Ascending aorta (tissue), 2 donors: ENCODE results near the gene DCTN5. TPM values are rescaled to one million over a fixed set of nuclear protein-coding genes. Genes with fewer than 3 reads are reported as not detected.

ENCODE experiments used
- DNase-seq, 2 donors: peaks; one replicate each; pipeline ENCODE4 v3.0.0-alpha.2; 2019; ENCODE audit warnings: low spot score in 2 of 2
- H3K27ac ChIP-seq, 2 donors: fragments of 200-600 bp; sonication (generic); one replicate each; pipeline ENCODE4 v1.5.1; 2016 to 2017; ENCODE audit warnings: mild to moderate bottlenecking in 1 of 2
- H3K27me3 ChIP-seq: fragments of 200-600 bp; sonication (generic); one replicate; pipeline ENCODE4 v1.5.1; 2017
- H3K36me3 ChIP-seq, 2 donors: fragments of 200-600 bp; sonication (generic); one replicate each; pipeline ENCODE4 v1.5.1; 2016
- H3K4me1 ChIP-seq, 2 donors: fragments of 200-600 bp; sonication (generic); one replicate each; pipeline ENCODE4 v1.5.1; 2016 to 2017; ENCODE audit warnings: mild to moderate bottlenecking in 1 of 2
- H3K4me3 ChIP-seq, 2 donors: fragments of 200-600 bp; sonication (generic); one replicate each; pipeline ENCODE4 v1.5.1; 2016 to 2017; ENCODE audit warnings: mild to moderate bottlenecking in 1 of 2
- H3K9me3 ChIP-seq, 2 donors: fragments of 200-600 bp; sonication (generic); one replicate each; pipeline ENCODE4 v1.5.1; 2016
- intact Hi-C: fragments of 100-400 bp; cut with DNase I; formaldehyde crosslinking; loops from one replicate; pipeline ENCODE4 v1.15.1; 2023
- total RNA-seq: library from RNA; depleted of rRNA; stranded (reverse); fragments of >200 nt; gene quantifications from one replicate; pipeline ENCODE4 v1.1.0, GENCODE V29; 2016
- TF ChIP-seq, protein P1 (sequence below), 3 experiments: fragments of 200-600 bp in 2 of 3; fragments of 450-650 bp in 1 of 3; sonication (generic) in 2 of 3; IDR thresholded peaks; one replicate each; pipeline ENCODE4 v1.5.1; 2016 to 2019; ENCODE audit warnings: antibody characterized with exemption in 3 of 3, mild to moderate bottlenecking in 1 of 3, moderate library complexity in 1 of 3

The DCTN5 gene
- total RNA-seq, 1 donor from 2014 or later: 16.7 TPM

DNA sequence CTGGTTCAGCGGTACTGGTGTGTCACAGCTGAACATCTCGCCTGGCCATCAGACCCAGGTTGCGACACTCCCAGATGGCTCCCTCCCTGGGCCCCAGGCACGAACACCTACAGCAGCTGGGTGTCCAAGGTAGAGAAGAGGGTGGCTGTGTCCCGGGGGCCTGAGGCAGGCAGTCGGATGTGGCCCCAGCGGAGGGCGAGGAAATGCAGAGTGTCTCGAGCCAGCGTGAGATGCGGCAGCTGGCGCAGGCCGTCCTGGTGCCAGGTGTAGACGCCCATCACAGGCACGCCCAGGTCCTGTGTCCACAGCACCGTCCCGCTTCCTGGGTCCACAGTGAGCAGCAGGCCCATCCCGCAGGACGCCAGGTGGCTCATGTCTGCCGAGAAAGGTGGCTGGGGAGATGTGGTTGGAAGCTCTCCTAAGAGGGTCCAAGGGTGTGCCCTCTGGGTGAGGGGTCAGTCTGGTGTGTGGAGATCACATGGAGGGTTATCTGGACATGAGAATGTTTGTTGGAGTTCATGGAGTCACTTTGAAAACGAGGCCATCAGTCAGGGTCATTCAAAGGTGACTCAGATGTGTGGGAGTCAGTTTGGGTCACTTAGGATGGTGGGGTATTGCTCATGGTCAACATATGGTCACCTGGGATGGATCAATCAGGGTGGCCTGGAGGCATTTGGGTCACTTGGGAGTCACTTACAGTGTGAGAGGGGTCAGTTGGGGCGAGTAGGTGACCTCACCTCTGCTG lies 63.7 kb downstream of the DCTN5 start:
- TF ChIP-seq, protein P1, sequence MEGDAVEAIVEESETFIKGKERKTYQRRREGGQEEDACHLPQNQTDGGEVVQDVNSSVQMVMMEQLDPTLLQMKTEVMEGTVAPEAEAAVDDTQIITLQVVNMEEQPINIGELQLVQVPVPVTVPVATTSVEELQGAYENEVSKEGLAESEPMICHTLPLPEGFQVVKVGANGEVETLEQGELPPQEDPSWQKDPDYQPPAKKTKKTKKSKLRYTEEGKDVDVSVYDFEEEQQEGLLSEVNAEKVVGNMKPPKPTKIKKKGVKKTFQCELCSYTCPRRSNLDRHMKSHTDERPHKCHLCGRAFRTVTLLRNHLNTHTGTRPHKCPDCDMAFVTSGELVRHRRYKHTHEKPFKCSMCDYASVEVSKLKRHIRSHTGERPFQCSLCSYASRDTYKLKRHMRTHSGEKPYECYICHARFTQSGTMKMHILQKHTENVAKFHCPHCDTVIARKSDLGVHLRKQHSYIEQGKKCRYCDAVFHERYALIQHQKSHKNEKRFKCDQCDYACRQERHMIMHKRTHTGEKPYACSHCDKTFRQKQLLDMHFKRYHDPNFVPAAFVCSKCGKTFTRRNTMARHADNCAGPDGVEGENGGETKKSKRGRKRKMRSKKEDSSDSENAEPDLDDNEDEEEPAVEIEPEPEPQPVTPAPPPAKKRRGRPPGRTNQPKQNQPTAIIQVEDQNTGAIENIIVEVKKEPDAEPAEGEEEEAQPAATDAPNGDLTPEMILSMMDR (IDR thresholded peaks at IDR 0.05): no peak
- intact Hi-C loops: no loop called here
- no peak overlapping the region for H3K4me3 ChIP-seq
- H3K36me3 ChIP-seq: no peaks in the 10 kb centered on the region
- H3K4me1 ChIP-seq: no peaks in the 10 kb centered on the region
- no peak for DNase-seq
- H3K27ac ChIP-seq: no peak overlapping the region
- peaks cover 0 to 6% of the 10 kb centered on the region in 2 donors for H3K9me3 ChIP-seq
- H3K27me3 ChIP-seq: no peaks in the 10 kb centered on the region

DNA sequence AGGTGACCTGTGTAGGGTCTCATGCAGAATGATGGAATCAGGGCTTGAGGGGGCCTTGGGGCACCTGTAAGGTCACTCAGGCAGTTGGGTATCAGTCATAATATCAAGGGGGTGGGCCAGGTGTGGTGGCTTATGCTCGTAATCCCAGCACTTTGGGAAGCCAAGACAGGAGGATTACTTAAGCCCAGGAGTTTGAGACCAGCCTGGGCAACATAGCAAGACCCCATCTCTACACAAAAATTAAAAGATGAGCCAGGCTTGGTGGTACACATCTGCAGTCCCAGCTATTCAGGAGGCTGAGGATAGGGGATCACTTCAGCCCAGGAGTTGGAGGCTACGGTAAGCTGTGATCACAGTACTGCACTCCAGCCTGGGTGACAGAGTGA lies 64.2 kb downstream of the DCTN5 start:
- TF ChIP-seq, protein P1 (IDR thresholded peaks at IDR 0.05): no peak
- no peaks in the 10 kb centered on the region for H3K4me1 ChIP-seq
- no peak overlapping the region for H3K4me3 ChIP-seq
- H3K36me3 ChIP-seq: no peaks in the 10 kb centered on the region
- DNase-seq: no peak
- intact Hi-C loops: no loop called here
- H3K27me3 ChIP-seq: no peaks in the 10 kb centered on the region
- no peak overlapping the region for H3K27ac ChIP-seq
- H3K9me3 ChIP-seq: peaks cover 0 to 6% of the 10 kb centered on the region in 2 donors

DNA sequence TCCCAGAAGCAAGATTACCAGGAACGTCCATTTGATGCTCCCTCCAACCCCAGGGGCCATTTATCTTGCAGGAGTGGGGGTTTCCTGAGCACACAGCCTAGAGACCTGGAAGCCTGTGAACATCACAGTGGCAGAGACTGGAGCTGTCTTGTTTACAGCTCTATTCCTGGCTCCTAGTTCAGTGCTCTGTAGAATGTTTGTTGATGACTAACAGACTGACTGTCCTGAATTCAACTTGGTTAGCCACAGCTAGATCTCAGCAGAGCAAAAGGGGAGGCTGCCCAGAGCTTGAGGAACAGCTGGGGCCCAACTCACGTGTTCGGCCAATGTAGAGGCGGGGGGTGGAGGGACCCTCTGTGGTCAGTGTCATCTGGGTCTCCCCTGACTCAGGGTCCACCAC lies 65.2 kb downstream of the DCTN5 start:
- TF ChIP-seq, protein P1 (IDR thresholded peaks at IDR 0.05): no peak
- DNase-seq: no peak
- no peak overlapping the region for H3K27ac ChIP-seq
- peaks cover 0 to 6% of the 10 kb centered on the region in 2 donors for H3K9me3 ChIP-seq
- H3K4me3 ChIP-seq: no peak overlapping the region
- no peaks in the 10 kb centered on the region for H3K27me3 ChIP-seq
- H3K4me1 ChIP-seq: no peaks in the 10 kb centered on the region
- intact Hi-C loops: no loop called here
- H3K36me3 ChIP-seq: no peaks in the 10 kb centered on the region

DNA sequence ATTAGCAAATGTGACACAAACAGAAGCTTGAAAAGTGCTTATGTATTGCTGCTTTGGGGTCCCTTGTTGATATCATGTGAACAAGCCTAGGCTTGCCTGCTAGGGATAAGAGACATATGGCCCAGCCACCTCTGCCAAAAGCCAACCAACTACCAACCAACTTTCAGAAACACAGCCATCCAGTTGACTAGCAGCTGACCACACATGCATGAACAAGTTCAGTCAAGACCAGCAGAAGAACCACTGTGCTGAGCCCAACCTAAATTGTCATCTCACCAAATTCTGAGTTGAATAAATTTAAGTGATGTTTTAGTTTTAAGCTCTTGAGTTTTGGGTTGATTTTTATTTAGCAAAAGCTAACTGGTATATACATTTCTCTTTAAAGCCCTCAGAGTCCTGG lies 68.3 kb downstream of the DCTN5 start:
- DNase-seq: no peak
- H3K9me3 ChIP-seq: peaks cover 0 to 6% of the 10 kb centered on the region in 2 donors
- H3K27ac ChIP-seq: no peak overlapping the region
- no peaks in the 10 kb centered on the region for H3K4me1 ChIP-seq
- intact Hi-C loops: no loop called here
- TF ChIP-seq, protein P1 (IDR thresholded peaks at IDR 0.05): no peak
- H3K27me3 ChIP-seq: no peaks in the 10 kb centered on the region
- no peak overlapping the region for H3K4me3 ChIP-seq
- no peaks in the 10 kb centered on the region for H3K36me3 ChIP-seq

DNA sequence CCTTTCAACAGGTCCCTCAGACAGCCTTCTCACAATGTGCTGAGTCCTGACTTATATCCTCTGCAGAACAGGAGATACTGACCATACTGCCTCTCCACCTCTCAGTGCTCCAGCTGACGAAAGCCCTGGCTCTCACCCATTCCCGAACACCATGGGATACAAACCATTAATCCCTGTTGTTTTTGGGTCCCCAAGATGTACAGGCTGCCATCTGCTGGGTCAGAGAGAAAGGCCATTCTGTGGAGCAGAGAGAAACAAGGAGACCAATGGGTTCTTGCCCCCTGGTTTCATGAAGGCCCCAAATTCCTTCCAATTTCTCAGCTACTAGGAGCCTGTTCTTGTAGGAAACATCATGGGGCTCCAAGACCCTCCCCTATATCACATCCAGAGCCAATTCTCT lies 68.7 kb downstream of the DCTN5 start:
- Histone ChIP-seq H3K9me3 (peaks cover 0 to 6% of the 10 kb centered on the region in 2 donors), H3K36me3 (no peaks in the 10 kb centered on the region), H3K4me3 (no peak overlapping the region), H3K4me1 (no peaks in the 10 kb centered on the region), H3K27ac (no peak overlapping the region), H3K27me3 (no peaks in the 10 kb centered on the region)
- no peak for DNase-seq
- TF ChIP-seq, protein P1 (IDR thresholded peaks at IDR 0.05): no peak
- intact Hi-C loops: no loop called here
